Colonic mucosa (tissue), 4 donors: ENCODE data around the gene OPCML. TPM values are rescaled to one million over a fixed set of nuclear protein-coding genes. Genes with fewer than 3 reads are reported as not detected.

Source experiments
- DNase-seq: peaks from one replicate; pipeline ENCODE4 v3.0.0-alpha.2; 2020
- H3K27ac ChIP-seq: fragments of 200-600 bp; one replicate; pipeline ENCODE4 v1.8.0; 2021
- H3K27me3 ChIP-seq: fragments of 200-600 bp; one replicate; pipeline ENCODE4 v1.8.0; 2021
- H3K36me3 ChIP-seq: fragments of 200-600 bp; one replicate; pipeline ENCODE4 v1.8.0; 2021
- H3K4me1 ChIP-seq: fragments of 200-600 bp; one replicate; pipeline ENCODE4 v1.8.0; 2021; ENCODE audit warnings: mild to moderate bottlenecking
- H3K4me3 ChIP-seq: fragments of 200-600 bp; one replicate; pipeline ENCODE4 v1.8.0; 2021
- H3K9ac ChIP-seq, 2 donors: one replicate each; pipeline ENCODE4 v1.7.0; 2013; ENCODE audit warnings: control low read depth in 2 of 2, low read depth in 2 of 2, low read length in 2 of 2
- H3K9me3 ChIP-seq: fragments of 200-600 bp; one replicate; pipeline ENCODE4 v1.8.0; 2021
- CTCF ChIP-seq: fragments of 200-600 bp; IDR thresholded peaks from one replicate; pipeline ENCODE4 v1.8.0; 2022; ENCODE audit warnings: antibody characterized with exemption, mild to moderate bottlenecking
- intact Hi-C: fragments of 100-400 bp; cut with DNase I; formaldehyde crosslinking; loops from one replicate; pipeline ENCODE4 v1.14.1; 2022
- total RNA-seq, 2 donors: library from RNA; stranded (reverse); fragmentation: NEBNext Ultra II Directional in 1 of 2; extraction: Animal tissue kit (Norgen Biotek cat#: 25700) in 1 of 2; gene quantifications; one replicate each; pipeline ENCODE4 v1.2.1, GENCODE V29; 2021
- donor health status: healthy.
- donor health status: DM: no; HTN: no; CAD: no.
- donor health status: DM: no; HTN: no; CAD: no.

OPCML gene
- total RNA-seq, 2 donors from 2014 or later, result 0.08 TPM; not detected in 1

- intact Hi-C loops, result no loop called here
- H3K27me3 ChIP-seq, result no peaks in the 10 kb centered on the region
- H3K9ac ChIP-seq, result no peak overlapping the region
- no peak for TF ChIP-seq CTCF
- H3K4me3 ChIP-seq, result no peak overlapping the region
- no peak for DNase-seq
- H3K36me3 ChIP-seq, result no peaks in the 10 kb centered on the region
- H3K4me1 ChIP-seq, result no peaks in the 10 kb centered on the region
- no peaks in the 10 kb centered on the region for H3K9me3 ChIP-seq
- no peak overlapping the region for H3K27ac ChIP-seq
Measured at GRCh38 chr11:132587716-132588115, 944.6 kb downstream of the OPCML start.

DNA sequence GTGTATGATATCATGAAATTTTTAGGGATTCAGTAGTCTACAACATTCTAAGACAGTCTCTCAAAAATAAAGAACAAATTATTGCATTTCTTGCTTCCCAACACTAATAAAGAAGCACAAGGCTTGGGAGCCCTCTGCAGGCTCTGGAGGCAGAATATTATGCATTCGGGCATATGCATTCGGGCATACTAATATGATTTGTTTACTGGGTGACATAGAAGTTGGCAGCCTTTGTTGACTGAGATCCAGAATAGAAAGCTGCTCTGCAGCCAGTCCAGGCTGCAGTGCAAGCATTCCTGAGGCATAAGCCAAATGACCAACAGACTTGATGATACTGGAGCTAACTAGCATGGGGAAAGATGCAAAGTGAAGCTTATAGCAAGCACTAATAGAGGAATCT is 945.5 kb downstream of the OPCML start:
- Histone ChIP-seq H3K4me1 (no peaks in the 10 kb centered on the region), H3K27ac (no peak overlapping the region), H3K27me3 (no peaks in the 10 kb centered on the region), H3K4me3 (no peak overlapping the region), H3K9ac (no peak overlapping the region), H3K9me3 (no peaks in the 10 kb centered on the region), H3K36me3 (no peaks in the 10 kb centered on the region)
- TF ChIP-seq CTCF, result no peak
- intact Hi-C loops, result no loop called here
- no peak for DNase-seq

GRCh38 chr11:132579634-132580327 is 952.5 kb downstream of the OPCML start:
- DNase-seq, result no peak
- no peak overlapping the region for H3K27ac ChIP-seq
- no peak overlapping the region for H3K9ac ChIP-seq
- H3K36me3 ChIP-seq, result no peaks in the 10 kb centered on the region
- H3K4me3 ChIP-seq, result no peak overlapping the region
- intact Hi-C loops, result no loop called here
- no peaks in the 10 kb centered on the region for H3K4me1 ChIP-seq
- TF ChIP-seq CTCF, result no peak
- H3K27me3 ChIP-seq, result no peaks in the 10 kb centered on the region
- H3K9me3 ChIP-seq, result no peaks in the 10 kb centered on the region

- H3K36me3 ChIP-seq, result no peaks in the 10 kb centered on the region
- no peak for DNase-seq
- no peak for TF ChIP-seq CTCF
- no peak overlapping the region for H3K4me3 ChIP-seq
- H3K9ac ChIP-seq, result no peak overlapping the region
- intact Hi-C loops, result no loop called here
- no peaks in the 10 kb centered on the region for H3K27me3 ChIP-seq
- H3K4me1 ChIP-seq, result no peaks in the 10 kb centered on the region
- no peak overlapping the region for H3K27ac ChIP-seq
- no peaks in the 10 kb centered on the region for H3K9me3 ChIP-seq
Measured at GRCh38 chr11:132579136-132579535, 953.2 kb downstream of the OPCML start.

GRCh38 chr11:132578580-132578979 is 953.7 kb downstream of the OPCML start:
- Histone ChIP-seq H3K9ac (no peak overlapping the region), H3K36me3 (no peaks in the 10 kb centered on the region), H3K27ac (no peak overlapping the region), H3K9me3 (no peaks in the 10 kb centered on the region), H3K27me3 (no peaks in the 10 kb centered on the region), H3K4me1 (no peaks in the 10 kb centered on the region), H3K4me3 (no peak overlapping the region)
- TF ChIP-seq CTCF, result no peak
- no peak for DNase-seq
- intact Hi-C loops, result no loop called here
